Fibroblast of skin of scalp (primary cell): ENCODE results near the gene KIZ.
"Not testable (repeated sequence)": the region's sequence is repeated elsewhere in the genome, so short reads cannot be mapped to it uniquely, and the experiment has no call there.

ENCODE experiments used
- DNase-seq: peaks from one replicate; pipeline ENCODE4 v3.0.0-alpha.2; 2013

KIZ gene

DNA sequence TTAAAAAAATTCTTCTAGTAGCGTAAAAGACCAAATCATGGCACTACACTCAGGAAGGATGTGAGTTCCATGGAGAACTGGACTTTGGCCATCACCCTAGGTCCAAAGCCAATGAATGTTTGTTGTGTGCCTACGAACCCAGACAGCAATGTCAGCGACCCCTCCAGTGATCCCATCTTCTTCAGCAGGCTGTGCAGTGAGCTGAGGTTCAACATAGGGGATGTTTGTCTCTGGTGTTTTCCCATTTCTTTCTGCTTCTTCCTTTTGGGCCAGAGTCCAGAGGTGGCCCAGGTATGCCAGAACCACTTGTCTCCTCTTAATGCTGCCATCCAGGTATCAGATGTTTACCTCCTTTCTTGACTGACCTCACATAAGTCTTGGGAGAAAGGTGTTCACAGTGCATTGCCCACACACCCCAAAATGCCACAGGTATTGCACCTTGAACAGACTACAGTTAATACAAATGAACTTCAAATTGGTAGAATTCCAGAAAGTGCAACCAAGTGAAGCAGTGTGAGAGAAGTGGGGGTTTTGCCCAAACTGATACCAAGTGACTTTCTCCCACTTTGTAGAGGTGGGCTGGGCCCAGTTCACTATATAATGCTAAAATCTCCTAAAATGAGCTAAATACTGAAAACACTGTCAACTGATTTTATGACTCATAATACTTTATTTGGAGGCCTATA, 14.1 kb downstream of the KIZ start:
- no peak for DNase-seq

DNA sequence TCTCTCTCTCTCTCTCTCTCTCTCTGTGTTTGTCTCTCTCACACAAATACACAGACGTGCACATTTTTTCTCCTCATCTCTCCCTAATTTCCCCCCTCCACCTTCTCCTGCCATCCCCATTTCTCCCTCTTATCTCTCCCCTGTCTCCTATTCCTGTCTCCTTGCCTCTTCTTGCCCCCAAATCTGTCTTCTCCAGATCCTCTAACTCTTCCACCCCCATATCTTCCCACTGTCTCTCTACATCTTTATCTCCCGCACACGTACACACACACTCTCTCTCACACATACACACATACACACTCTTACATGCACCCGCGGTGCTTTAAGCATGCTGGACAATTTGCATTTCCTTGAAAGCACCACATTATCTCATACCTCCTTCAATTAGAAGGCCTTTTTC, 15.9 kb downstream of the KIZ start:
- no peak for DNase-seq

- DNase-seq, result no peak
Measured at GRCh38 chr20:21143194-21143890, 17.5 kb downstream of the KIZ start.

DNA sequence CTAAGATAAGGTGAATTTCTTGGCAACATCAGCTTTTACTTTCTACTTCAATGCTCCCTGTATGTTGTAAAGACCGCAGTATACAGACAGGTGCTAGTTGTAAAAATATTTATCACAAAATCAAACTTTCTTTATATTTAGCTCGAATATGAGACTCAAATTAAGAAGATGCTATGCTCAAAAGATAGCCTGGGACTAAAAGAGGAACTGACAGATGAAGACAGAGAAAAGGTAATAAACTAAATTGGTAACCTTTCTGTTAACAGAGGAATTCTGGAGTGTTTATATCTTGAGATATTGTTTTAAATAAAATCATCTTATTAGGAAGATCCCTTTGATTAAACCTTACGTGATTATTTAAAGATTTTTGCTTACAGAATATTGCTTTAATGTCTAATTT, 19.5 kb downstream of the KIZ start:
- DNase-seq, result no peak

- no peak for DNase-seq
Measured at GRCh38 chr20:21146215-21146614, 20.3 kb downstream of the KIZ start.

GRCh38 chr20:21147593-21147992, 21.7 kb downstream of the KIZ start:
- no peak for DNase-seq

GRCh38 chr20:21149344-21149743, 23.5 kb downstream of the KIZ start:
- no peak for DNase-seq

GRCh38 chr20:21151791-21152190, 25.9 kb downstream of the KIZ start:
- DNase-seq, result no peak

DNA sequence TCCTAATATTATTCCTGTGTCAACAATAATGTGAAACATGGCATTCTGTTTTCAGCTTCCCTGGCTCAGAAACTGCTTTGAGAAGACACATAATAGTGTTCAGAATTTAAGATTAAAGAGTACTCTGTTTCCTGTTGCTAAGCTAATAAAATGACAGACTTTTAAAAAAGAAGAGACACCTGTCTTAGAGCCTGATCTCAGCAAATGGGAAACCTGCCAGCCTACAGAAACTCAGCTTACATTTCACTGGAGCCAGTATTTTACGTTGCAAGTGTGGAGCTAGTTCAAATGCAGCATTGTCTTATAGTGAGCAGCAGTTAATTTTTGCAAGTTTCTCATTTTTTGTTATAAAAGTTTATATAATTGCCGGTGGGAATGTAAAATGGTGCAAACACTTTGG, 28.8 kb downstream of the KIZ start:
- DNase-seq, result no peak

- DNase-seq, result no peak
Measured at GRCh38 chr20:21155268-21155667, 29.4 kb downstream of the KIZ start.

GRCh38 chr20:21156266-21156665, 30.4 kb downstream of the KIZ start:
- peak; percentile 62 for DNase-seq

DNA sequence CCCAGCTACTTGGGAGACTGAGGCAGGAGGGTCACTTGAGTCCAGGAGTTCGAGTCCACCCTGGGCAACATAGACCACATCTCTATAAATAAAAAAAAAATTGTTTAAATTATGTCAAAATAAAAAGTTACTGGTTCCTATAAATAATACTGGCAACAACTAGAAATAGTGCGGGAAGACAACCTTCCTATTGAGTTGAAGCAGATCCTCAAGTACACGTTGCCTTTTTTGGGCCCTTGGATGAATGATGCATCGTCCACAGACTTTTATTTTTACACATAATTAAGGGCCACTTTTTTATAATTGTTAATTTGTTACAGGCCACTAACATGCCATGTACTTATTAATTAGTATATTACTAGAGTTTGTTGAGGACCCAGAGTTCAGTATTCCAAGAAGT, 31.1 kb downstream of the KIZ start:
- no peak for DNase-seq

GRCh38 chr20:21159658-21160380, 33.9 kb downstream of the KIZ start:
- no peak for DNase-seq

- DNase-seq, result no peak
Measured at GRCh38 chr20:21161926-21162325, 36.0 kb downstream of the KIZ start.

DNA sequence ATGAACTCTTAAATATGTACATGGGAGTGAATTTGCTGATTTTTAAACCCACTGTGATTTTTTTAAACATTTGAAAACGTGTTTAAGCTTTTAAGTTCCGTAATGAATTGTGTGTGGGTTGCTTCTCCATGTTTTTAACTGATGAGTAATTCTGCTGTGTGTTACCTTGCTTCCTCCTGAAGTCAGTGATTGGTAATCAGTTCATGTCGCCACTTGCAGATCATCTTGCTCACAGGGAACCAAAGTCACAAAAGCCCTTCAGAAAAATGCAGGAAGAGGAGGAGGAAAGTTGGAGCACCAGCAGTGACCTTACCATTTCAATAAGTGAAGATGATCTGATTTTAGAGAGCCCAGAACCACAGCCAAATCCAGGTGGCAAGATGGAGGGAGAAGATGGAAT, 36.7 kb downstream of the KIZ start:
- DNase-seq, result no peak

DNA sequence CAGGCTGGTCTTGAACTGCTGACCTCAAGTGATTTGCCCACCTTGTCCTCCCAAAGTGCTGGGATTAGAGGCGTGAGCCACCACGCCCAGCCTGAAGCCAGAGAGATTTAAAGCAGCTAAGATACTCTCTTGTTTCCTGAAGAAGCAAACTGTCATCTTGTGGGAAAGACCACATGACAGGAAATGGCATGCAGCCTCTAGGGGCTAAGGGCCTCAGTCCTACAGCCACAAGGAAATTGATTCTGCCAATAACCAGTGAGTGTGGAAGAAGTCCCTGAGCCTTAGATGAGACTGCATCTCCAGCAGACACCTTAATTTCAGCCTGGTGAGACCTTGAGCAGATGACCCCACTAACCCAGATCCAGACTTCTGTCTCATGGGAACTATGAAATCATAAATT, 40.9 kb downstream of the KIZ start:
- peak; percentile 10 for DNase-seq

GRCh38 chr20:21167261-21167660, 41.4 kb downstream of the KIZ start:
- no peak for DNase-seq

DNA sequence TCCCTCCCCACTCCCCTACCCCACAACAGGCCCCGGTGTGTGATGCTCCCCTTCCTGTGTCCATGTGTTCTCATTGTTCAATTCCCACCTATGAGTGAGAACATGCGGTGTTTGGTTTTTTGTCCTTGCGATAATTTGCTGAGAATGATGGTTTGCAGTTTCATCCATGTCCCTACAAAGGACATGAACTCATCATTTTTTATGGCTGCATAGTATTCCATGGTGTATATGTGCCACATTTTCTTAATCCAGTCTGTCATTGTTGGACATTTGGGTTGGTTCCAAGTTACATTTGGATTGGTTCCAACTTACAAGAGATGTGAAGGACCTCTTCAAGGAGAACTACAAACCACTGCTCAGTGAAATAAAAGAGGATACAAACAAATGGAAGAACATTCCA, 42.2 kb downstream of the KIZ start:
- not testable (repeated sequence) for DNase-seq

DNA sequence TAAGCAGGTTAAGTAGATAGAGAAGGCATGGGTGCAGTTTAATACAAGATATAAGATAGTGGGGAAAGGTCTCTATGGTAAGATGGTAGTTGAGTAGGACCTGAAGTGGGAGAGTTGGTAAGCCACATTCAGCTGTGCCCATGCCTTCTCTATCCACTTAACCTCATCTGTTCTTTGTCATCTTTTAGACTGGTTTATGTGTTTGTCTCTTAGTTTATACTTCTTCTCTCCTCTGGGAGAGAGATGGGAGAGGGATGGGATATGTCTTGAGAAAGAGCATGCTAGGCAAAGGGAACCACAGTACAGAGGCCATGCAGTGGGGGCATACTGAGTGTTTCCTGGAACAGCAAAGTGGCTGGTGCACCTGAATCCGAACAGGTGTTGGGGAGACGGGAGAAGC, 46.7 kb downstream of the KIZ start:
- no peak for DNase-seq

DNA sequence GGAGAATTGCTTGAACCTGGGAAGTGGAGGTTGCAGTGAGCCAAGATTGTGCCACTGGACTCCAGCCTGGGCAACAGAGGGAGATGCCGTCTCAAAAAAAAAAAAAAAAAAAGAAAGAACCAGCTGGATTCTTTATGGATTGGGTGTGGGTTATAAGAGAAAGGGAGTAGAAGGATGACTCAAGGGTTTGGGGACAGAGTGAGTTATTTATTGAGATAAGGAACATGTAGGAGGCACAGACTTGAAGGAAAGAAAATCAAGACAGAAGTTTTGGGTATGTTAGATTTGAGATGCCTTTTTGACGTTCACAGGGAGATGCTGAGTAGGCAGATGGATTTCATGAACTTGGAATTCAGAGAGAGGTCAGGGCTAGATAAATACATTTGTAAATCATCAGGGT, 47.6 kb downstream of the KIZ start:
- no peak for DNase-seq

DNA sequence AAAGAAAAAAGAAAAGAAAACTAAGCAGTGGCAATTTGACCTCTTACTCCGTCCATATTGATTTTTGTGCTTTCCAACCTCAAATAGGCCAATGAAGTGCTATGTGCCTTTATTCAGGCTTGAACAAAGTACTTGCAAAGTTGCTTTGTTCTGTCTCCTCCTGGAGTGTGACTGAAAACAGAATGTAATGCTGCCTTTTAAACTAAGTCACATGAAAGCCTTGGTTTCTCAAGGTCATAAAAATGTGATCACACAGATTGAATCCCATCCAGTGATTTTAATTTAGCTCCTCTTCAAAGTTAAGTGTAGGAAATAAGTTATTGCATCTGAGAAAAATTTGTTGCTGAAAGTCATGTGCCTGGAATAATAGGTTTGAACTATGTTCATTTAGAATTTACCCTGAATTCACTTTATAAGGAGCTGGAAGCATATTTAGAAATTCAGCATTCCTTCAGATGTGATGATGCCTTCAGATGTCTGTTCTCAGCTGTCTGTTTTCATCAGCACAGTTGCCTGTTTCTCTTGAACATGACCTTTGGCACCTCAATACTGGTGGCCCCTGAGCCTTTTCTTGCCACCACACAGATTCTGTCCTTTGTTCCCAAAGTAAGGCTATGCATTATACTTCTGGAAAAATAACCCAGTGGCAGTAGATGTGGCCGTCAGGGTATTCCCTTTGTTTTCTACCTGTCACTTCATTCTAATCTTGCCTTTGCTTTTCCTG, 48.8 kb downstream of the KIZ start:
- no peak for DNase-seq

GRCh38 chr20:21175433-21175832, 49.6 kb downstream of the KIZ start:
- DNase-seq, result no peak

- no peak for DNase-seq
Measured at GRCh38 chr20:21177767-21178166, 51.9 kb downstream of the KIZ start.
